ENCODE measurements around the gene NETO2. TPM values are rescaled to one million over a fixed set of nuclear protein-coding genes. Genes with fewer than 3 reads are reported as not detected.

The NETO2 gene
- polyA plus RNA-seq, 1 donor from 2014 or later = 101 TPM

GRCh38 chr16:47052666-47053640 lies 90.8 kb downstream of the NETO2 start:
- H3K79me2 ChIP-seq (replicated peaks; ENCODE audit: insufficient read depth, low read length) = no peaks in the 10 kb centered on the region
- no peak overlapping the region for H3K4me3 ChIP-seq (ENCODE audit: low read length)
- no peaks in the 10 kb centered on the region for H4K20me1 ChIP-seq (ENCODE audit: insufficient read depth)

More at GRCh38 chr16:47052666-47053640, 90.8 kb downstream of the NETO2 start:
- Histone ChIP-seq H3K9ac (ENCODE audit: low read length) (no peak overlapping the region), H3K4me2 (ENCODE audit: low read length) (no peak overlapping the region), H3K27me3 (ENCODE audit: insufficient read depth, low read depth, low read length) (no peaks in the 10 kb centered on the region), H3K27ac (ENCODE audit: low read length) (no peak overlapping the region), H3F3A (ENCODE audit: insufficient read depth, low read length, poor library complexity, severe bottlenecking) (no peaks in the 10 kb centered on the region), H3K9me2 (ENCODE audit: insufficient read depth, low read length) (no peaks in the 10 kb centered on the region), H2AFZ (ENCODE audit: low read depth, low read length) (no peak overlapping the region), H3K9me3 (ENCODE audit: low read length) (no peaks in the 10 kb centered on the region), H3K36me3 (ENCODE audit: insufficient read depth, low read length) (no peaks in the 10 kb centered on the region)
- TF ChIP-seq TAF1 (IDR thresholded peaks at IDR 0.05; ENCODE audit: low read depth) = no peak
- TF ChIP-seq EP300 (conservative IDR thresholded peaks at IDR 0.05; ENCODE audit: poor library complexity, severe bottlenecking) = no peak
- no peak for TF ChIP-seq MXI1 (conservative IDR thresholded peaks at IDR 0.05; ENCODE audit: poor library complexity, severe bottlenecking)
- no peak for TF ChIP-seq EZH2 (IDR thresholded peaks at IDR 0.05; ENCODE audit: borderline replicate concordance, insufficient read depth, low read length, poor library complexity, severe bottlenecking)
- no peak for TF ChIP-seq SMC3 (conservative IDR thresholded peaks at IDR 0.05; ENCODE audit: poor library complexity)
- TF ChIP-seq CTCF (IDR thresholded peaks at IDR 0.05; ENCODE audit: poor library complexity, severe bottlenecking) = no peak
- TF ChIP-seq POLR2AphosphoS5 (IDR thresholded peaks at IDR 0.05) = no peak
- no peak for TF ChIP-seq RAD21 (conservative IDR thresholded peaks at IDR 0.05)
- no peak for TF ChIP-seq REST (IDR thresholded peaks at IDR 0.05; ENCODE audit: borderline replicate concordance)

Data from neural cell (in vitro differentiated cells).